Hindlimb muscle (tissue), 1 donor: ENCODE results near the gene PCID2. TPM values are rescaled to one million over a fixed set of nuclear protein-coding genes. Genes with fewer than 3 reads are reported as not detected.

ENCODE experiments used
- DNase-seq: peaks from one replicate; pipeline ENCODE4 v3.0.0-alpha.2; 2013
- polyA plus RNA-seq: library from polyadenylated mRNA; unstranded; fragments of 120-200 nt; gene quantifications from one replicate; pipeline ENCODE4 v1.2.1, GENCODE V29; 2013; ENCODE audit not compliant: insufficient read length

The PCID2 gene
- polyA plus RNA-seq, 1 donor: 37.6 TPM

GRCh38 chr13:113219256-113219940 lies 10.9 kb upstream of the PCID2 start:
- no peak for DNase-seq

DNA sequence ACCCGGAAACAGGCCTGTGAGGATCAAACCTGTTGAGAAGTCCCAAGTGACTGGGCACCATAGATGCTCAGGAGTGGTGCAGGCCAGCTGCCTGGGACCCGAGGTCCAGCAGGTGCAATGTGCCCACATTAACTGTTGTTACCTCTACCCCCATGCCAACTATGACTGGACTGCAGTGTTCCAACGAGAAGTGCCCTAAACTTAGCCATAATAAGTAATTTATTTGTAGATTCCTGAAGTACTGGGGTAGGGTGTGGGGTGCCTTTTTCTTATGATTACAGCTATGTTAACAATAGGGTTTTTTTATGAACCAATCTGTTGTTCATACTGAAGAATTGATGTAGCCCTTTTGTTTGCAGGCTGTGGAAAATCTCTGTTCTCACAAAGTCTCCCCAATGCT lies 10.1 kb upstream of the PCID2 start:
- no peak for DNase-seq

DNA sequence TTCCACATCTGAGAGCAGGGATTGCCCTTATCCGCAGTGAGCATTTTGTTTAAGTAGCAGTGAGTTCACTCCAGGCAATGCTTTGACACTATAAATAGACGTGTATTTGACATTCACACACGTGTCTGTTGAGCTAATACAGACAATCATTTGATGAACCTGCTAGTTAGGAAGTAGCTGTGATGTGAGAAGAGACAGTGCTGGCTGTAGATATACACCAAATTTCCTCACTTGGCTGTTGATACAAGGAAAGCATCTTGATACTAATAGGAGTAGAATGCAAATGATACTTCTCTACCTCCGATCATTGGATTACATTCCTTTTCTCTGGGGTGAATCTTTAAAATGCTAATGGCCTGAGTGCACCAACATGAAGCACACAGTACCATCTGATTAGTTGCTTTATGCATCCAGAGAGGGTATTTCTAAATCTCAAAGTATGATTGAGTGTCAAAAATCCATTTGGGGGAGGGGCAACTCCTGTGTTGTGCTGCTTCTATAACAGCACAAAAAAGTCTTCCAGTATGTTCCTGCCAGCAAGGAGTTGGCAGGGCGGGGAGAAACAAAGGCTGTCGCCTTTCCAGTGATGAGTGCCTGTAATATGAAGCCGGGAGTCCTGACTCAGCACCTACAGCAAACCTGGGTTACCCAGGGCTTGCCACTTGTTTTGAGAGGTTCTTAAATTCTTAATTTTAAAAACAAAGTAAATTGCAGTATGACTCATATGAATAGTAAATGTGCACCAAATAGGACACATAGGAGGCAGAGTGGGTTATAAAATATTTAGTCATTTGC lies 8.0 kb upstream of the PCID2 start:
- no peak for DNase-seq

DNA sequence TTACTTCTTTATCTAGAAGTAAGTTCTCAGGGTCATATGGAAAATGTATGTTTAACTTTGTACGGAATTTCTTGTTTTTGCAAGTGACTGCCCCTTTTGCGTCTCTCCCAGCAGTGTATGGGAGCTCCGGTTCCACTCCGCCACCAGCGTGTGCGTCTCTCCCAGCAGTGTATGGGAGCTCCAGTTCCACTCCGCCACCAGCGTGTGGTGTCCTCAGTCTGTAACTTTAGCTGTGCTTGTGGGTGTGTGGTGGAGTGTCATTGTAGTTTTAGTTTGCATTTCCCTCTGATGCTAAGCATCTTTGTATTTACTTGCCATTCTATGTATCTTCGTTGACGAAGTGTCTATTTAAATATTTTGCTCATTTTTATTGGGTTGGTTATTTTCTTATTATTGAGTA lies 3.3 kb upstream of the PCID2 start:
- DNase-seq: no peak

DNA sequence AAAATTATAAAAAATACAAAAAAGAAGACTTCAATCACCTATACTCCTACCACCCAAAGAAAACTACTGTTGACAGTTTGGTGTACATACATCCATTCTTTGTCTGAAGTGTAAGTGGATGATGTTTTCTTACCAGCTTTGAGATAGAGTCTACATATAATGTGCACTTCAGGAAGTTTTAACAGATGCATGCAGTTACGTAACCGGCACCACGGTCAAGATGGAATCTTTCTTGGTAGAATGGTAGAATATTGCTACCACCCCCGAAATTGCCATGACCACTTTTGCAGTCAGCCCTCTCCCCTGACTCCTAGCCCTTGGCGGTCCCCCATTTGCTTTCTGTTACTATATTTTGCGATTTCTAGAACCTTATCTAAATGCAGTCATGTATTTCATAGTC lies 2.4 kb upstream of the PCID2 start:
- DNase-seq: no peak

- peak; percentile 47 for DNase-seq
Measured at GRCh38 chr13:113209759-113210421, 1.4 kb upstream of the PCID2 start.

DNA sequence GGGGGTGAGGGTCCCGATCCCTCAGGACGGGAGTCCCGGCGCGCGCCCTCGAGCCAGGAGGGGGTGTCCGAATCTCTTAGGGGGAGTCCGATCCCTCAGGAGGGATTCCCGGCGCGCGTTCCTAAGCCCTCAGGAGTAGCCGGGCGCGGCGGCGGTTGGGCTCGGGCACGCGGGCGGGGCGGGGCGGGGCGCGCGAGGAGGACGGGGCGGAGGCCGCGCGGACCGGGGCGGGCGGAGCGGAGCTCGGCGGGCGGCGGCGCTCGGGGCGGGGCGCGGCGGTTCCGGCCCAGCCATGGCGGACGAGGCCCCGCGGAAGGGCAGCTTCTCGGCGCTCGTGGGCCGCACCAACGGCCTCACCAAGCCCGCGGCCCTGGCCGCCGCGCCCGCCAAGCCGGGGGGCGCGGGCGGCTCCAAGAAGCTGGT lies 878 bp upstream of the PCID2 start, which contains the start of gene CUL4A:
Gene CUL4A (plus strand): TSS at position 278 of the 423 bp plus-strand sequence. CDS start 15 bp downstream, at position 293.
- DNase-seq: peak; percentile 61

DNA sequence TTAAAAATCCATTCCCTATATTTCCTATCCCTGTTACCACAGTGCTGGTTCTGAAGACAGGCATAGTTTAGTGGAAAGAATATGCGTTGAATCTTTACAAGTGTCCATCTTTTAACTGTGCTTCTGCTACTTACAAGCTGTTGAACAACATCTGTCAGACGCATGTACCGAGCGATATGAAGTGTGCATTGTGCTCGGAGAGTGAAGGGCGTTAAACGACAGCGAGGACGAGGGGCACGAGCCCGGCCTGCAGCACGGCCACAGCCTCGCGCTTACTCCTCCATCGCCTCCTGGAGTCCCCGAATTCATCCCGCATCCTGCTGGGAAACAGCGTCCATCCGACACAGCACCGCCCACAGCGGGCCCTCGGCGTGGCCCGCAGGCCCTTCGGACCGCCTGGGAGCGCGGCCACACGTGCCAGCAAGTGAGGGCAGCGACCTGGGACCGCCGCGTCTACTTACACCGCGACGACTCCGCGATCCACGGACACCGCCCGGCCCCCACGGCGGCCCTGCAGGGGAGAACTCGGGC lies 514 bp downstream of the PCID2 start:
- peak; percentile 45 for DNase-seq

DNA sequence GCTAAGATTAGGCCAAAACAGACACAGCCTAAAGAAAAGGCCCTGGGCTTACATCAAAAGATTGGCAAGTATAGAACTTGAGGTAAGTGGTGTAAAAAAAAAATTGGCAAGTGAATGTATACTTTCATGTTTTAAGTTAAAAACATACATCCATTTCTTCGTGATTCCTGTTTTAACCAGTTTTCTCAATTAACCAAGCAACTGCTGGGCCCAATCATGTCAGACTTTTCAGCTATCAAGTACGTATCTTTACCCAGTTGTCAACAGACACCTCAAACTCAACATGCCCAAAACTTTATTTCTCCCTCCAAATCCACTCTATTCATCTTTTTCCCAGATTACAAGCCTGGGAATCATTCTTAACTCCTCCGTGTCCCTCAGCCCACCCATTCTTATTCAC lies 1.0 kb downstream of the PCID2 start:
- DNase-seq: no peak

DNA sequence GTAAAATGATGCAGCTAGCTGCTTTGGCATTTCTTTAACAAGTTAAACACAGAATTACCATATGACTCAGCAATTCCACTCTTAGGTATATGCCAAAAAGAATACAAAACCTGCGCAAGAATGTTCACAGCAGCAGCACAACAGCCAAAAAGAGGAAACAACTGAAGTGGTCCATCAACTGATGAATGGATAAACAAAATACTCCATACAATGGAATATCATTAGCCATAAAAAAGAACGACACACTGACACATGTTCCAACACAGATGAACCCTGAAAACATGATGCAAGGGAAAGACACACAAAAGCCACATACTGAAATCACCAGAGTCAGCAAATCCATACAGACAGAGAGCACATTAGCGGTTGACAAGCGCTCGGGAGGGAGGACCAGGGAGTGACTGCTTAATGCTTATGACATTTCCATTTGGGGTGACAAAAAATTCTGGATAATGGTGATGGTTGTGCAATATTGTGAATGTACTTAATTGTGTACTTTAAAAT lies 3.0 kb downstream of the PCID2 start:
- no peak for DNase-seq

GRCh38 chr13:113204378-113204734 lies 4.1 kb downstream of the PCID2 start:
- no peak for DNase-seq

GRCh38 chr13:113203507-113204377 lies 4.7 kb downstream of the PCID2 start:
- no peak for DNase-seq

- DNase-seq: no peak
Measured at GRCh38 chr13:113202912-113203311, 5.6 kb downstream of the PCID2 start.

- no peak for DNase-seq
Measured at GRCh38 chr13:113201815-113202214, 6.7 kb downstream of the PCID2 start.

DNA sequence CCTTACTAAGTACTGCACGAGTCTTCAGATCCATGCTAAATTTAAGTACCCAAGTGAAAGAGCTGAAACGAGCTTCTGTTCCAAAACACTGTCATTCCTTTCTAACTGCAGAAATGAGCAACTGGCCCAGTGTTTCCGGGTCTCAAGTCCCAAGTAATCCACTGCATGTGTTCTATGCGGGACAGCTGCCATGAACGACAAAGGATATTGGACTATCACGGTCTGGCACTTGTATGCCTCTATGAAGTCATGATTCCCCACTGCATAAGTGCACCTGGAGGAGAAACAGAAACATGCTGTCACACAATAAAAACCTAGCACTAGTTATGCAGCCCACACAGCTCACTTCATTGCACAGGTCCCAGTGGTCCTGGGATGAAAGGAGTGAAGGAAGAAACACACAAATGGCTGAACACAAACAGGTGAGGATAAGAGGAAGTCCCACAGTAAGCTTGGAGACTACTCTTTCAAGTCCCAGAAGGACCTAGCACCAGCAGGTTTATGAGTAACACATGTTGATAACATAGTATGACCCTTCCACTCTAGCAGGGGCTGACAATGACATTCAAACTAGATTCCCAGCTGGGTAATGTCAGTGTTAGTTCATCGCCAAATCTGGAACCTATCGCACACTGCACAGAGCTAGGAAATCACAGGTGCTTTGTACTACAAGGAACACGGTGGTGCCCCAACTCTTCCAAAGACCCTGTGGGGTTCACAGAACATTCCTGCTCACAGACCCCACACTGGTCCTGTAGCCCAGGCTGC lies 11.3 kb downstream of the PCID2 start:
- no peak for DNase-seq

GRCh38 chr13:113195360-113195759 lies 13.1 kb downstream of the PCID2 start:
- no peak for DNase-seq

- DNase-seq: no peak
Measured at GRCh38 chr13:113192902-113193301, 15.6 kb downstream of the PCID2 start.

DNA sequence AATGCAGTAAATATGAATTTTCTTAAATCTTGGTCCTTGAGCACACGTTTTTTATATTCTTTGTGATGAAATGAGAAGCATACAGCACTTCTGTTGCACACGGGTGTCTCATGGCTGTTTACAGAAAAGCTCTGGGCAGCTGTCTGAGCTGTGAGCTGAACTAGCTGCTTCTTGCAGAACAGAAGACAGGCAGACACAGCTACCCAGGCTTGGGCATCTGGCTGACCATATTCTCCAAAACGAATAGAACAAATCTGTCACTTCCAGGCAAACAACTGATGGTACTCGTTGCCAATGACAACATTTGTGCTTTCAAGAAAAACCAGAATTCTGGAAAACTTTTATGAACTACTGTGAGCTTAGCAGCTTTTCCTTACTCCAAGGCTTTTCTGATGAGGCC lies 16.2 kb downstream of the PCID2 start:
- no peak for DNase-seq

- no peak for DNase-seq
Measured at GRCh38 chr13:113190181-113190580, 18.3 kb downstream of the PCID2 start.

GRCh38 chr13:113187883-113188665 lies 20.4 kb downstream of the PCID2 start:
- DNase-seq: no peak
